Islet of Langerhans (tissue), 1 donor: ENCODE data around the gene UGT2B15.
"Not testable (repeated sequence)": the region's sequence is repeated elsewhere in the genome, so short reads cannot be mapped to it uniquely, and the experiment has no call there.

Source experiments
- FAIRE-seq: peaks from one replicate; lab custom pipeline; 2011; peaks lifted over from hg19 to GRCh38; lab: Jason Lieb, UNC

UGT2B15 gene

GRCh38 chr4:68670479-68670939 lies at the start of gene UGT2B15:
UGT2B15 (minus strand) TSS chr4:68670652; CDS start chr4:68670618, 34 bp downstream.
- not testable (repeated sequence) for FAIRE-seq

GRCh38 chr4:68719075-68719473 lies 48.6 kb upstream of the UGT2B15 start:
- FAIRE-seq: no peak

GRCh38 chr4:68718447-68719074 lies 48.1 kb upstream of the UGT2B15 start:
- FAIRE-seq: no peak

- FAIRE-seq: no peak
These were observed 47.5 kb upstream of the UGT2B15 start for GRCh38 chr4:68717999-68718398.

GRCh38 chr4:68714400-68714799 lies 43.9 kb upstream of the UGT2B15 start:
- no peak for FAIRE-seq

- FAIRE-seq: no peak
These were observed 41.8 kb upstream of the UGT2B15 start for GRCh38 chr4:68712207-68712606.

- no peak for FAIRE-seq
These were observed 38.1 kb upstream of the UGT2B15 start for GRCh38 chr4:68708566-68708965.

GRCh38 chr4:68703168-68703567 lies 32.7 kb upstream of the UGT2B15 start:
- FAIRE-seq: not testable (repeated sequence)

GRCh38 chr4:68700152-68700551 lies 29.7 kb upstream of the UGT2B15 start:
- FAIRE-seq: no peak

- FAIRE-seq: no peak
These were observed 23.0 kb upstream of the UGT2B15 start for GRCh38 chr4:68693325-68694075.

- FAIRE-seq: no peak
These were observed 20.7 kb upstream of the UGT2B15 start for GRCh38 chr4:68691186-68691585.

- FAIRE-seq: no peak
These were observed 12.6 kb upstream of the UGT2B15 start for GRCh38 chr4:68683034-68683433.

- not testable (repeated sequence) for FAIRE-seq
These were observed 10.8 kb upstream of the UGT2B15 start for GRCh38 chr4:68681298-68681697.

GRCh38 chr4:68673143-68673542 lies 2.7 kb upstream of the UGT2B15 start:
- no peak for FAIRE-seq

- not testable (repeated sequence) for FAIRE-seq
These were observed 765 bp upstream of the UGT2B15 start for GRCh38 chr4:68671217-68671616.

- peak; percentile 62 for FAIRE-seq
These were observed 1.8 kb downstream of the UGT2B15 start for GRCh38 chr4:68668537-68669163.

- not testable (repeated sequence) for FAIRE-seq
These were observed 2.9 kb downstream of the UGT2B15 start for GRCh38 chr4:68667551-68667950.

- FAIRE-seq: not testable (repeated sequence)
These were observed 5.7 kb downstream of the UGT2B15 start for GRCh38 chr4:68664721-68665120.

- peak; percentile 38 for FAIRE-seq
These were observed 7.4 kb downstream of the UGT2B15 start for GRCh38 chr4:68662836-68663574.

GRCh38 chr4:68658672-68659071 lies 11.8 kb downstream of the UGT2B15 start:
- no peak for FAIRE-seq

- not testable (repeated sequence) for FAIRE-seq
These were observed 13.3 kb downstream of the UGT2B15 start for GRCh38 chr4:68657022-68657594.

GRCh38 chr4:68656445-68656973 lies 13.9 kb downstream of the UGT2B15 start:
- peak; percentile 94 for FAIRE-seq
